GM12878 (cell line): Measurements from ENCODE around the gene NFKBIE. TPM values are rescaled to one million over a fixed set of nuclear protein-coding genes. Genes with fewer than 3 reads are reported as not detected.

Experiments
- ATAC-seq: fragments of 200-7000 bp; cut with Tn5 transposase; 3 replicates; pipeline ENCODE4 v1.9.1; 2020; ENCODE audit warnings: mild to moderate bottlenecking, moderate library complexity
- BruUV-seq: library from RNA; stranded (reverse); fragments of 400-500 nt; replicated peaks from 2 replicates; lab custom pipeline; 2021; lab: Mats Ljungman, UMichigan
- CTCF ChIA-PET: fragments of 300-600 bp; sonication (Branson Sonifier 250); formaldehyde crosslinking; extraction: SDS; loops from one replicate; lab custom pipeline; 2021; ENCODE audit warnings: inconsistent platforms; lab: Yijun Ruan, JAX
- POLR2A ChIA-PET: fragments of 350-600 bp; formaldehyde crosslinking; extraction: SDS; loops from one replicate; lab custom pipeline; 2021; ENCODE audit warnings: inconsistent platforms; lab: Charles Lee
- RAD21 ChIA-PET: fragments of 300-600 bp; sonication (Branson Sonifier 250); formaldehyde crosslinking; loops from one replicate; lab custom pipeline; 2023; ENCODE audit warnings: antibody characterized with exemption; ENCODE audit not compliant: unreplicated experiment; lab: Charles Lee
- SMC1A ChIA-PET: fragments of 300-600 bp; sonication (Branson Sonifier 250); formaldehyde crosslinking; loops from one replicate; lab custom pipeline; 2023; ENCODE audit not compliant: unreplicated experiment, uncharacterized antibody; lab: Charles Lee
- DNase-seq: peaks from one replicate; pipeline ENCODE4 v3.0.0-alpha.2; 2011; ENCODE audit warnings: low read depth, low spot score
- FAIRE-seq: peaks from 3 replicates; lab custom pipeline; 2011; peaks lifted over from hg19 to GRCh38; lab: Jason Lieb, UNC
- H2AFZ ChIP-seq: 2 replicates; pipeline ENCODE4 v1.6.0; 2011; ENCODE audit warnings: low read depth, low read length, control low read depth; ENCODE audit not compliant: control insufficient read depth
- H3K27ac ChIP-seq: 2 replicates; pipeline ENCODE4 v1.5.1; 2011; ENCODE audit warnings: control low read depth; ENCODE audit not compliant: control insufficient read depth, insufficient read depth
- H3K27me3 ChIP-seq, 2 experiments: replicated peaks in 1 of 2; 2 replicates each; pipeline versions ENCODE4 v1.6.0 to v1.6.1; 2011; ENCODE audit warnings: low read length in 1 of 2; ENCODE audit not compliant: control insufficient read depth in 2 of 2, insufficient read depth in 2 of 2
- H3K36me3 ChIP-seq, 2 experiments: 2 replicates each; pipeline ENCODE4 v1.5.1; 2011; ENCODE audit warnings: low read length in 1 of 2; ENCODE audit not compliant: control insufficient read depth in 2 of 2, insufficient read depth in 2 of 2
- H3K4me1 ChIP-seq: 2 replicates; pipeline ENCODE4 v1.6.1; 2011; ENCODE audit warnings: mild to moderate bottlenecking, low read length, moderate library complexity, mixed read lengths; ENCODE audit not compliant: control insufficient read depth, insufficient read depth
- H3K4me2 ChIP-seq: 2 replicates; pipeline ENCODE4 v1.6.0; 2011; ENCODE audit warnings: control low read depth; ENCODE audit not compliant: control insufficient read depth, insufficient read depth
- H3K4me3 ChIP-seq: fragments of 200-600 bp; sonication (generic); 2 replicates; pipeline ENCODE4 v1.5.1; 2016
- H3K79me2 ChIP-seq: 2 replicates; pipeline ENCODE4 v1.6.0; 2011; ENCODE audit warnings: low read length; ENCODE audit not compliant: control insufficient read depth, insufficient read depth
- H3K9ac ChIP-seq: 2 replicates; pipeline ENCODE4 v1.8.0; 2011; ENCODE audit warnings: low read length, control low read depth, mixed read lengths; ENCODE audit not compliant: control insufficient read depth, insufficient read depth
- H3K9me3 ChIP-seq: replicated peaks from 3 replicates; pipeline ENCODE4 v1.5.1; 2011; ENCODE audit warnings: mild to moderate bottlenecking, low read length; ENCODE audit not compliant: control insufficient read depth, insufficient read depth
- H4K20me1 ChIP-seq: 2 replicates; pipeline ENCODE4 v1.6.0; 2011; ENCODE audit not compliant: control insufficient read depth, insufficient read depth
- BACH1 ChIP-seq: fragments of 450-650 bp; IDR thresholded peaks from 2 replicates; pipeline ENCODE4 v1.6.1; 2017; ENCODE audit warnings: mild to moderate bottlenecking, borderline replicate concordance
- JUNB ChIP-seq: IDR thresholded peaks from 2 replicates; pipeline ENCODE4 v1.6.1; 2016; ENCODE audit warnings: antibody characterized with exemption, mild to moderate bottlenecking
- NR2F1 ChIP-seq: fragments of 450-650 bp; conservative IDR thresholded peaks from 2 replicates; pipeline ENCODE4 v1.6.1; 2017; ENCODE audit warnings: mild to moderate bottlenecking
- NRF1 ChIP-seq: conservative IDR thresholded peaks from 2 replicates; pipeline ENCODE4 v1.6.1; 2011; ENCODE audit warnings: mild to moderate bottlenecking, low read depth, low read length, improper control_type of control experiment
- PML ChIP-seq: IDR thresholded peaks from 2 replicates; pipeline ENCODE4 v1.6.1; 2012; ENCODE audit warnings: low read length, inconsistent platforms
- STAT3 ChIP-seq: IDR thresholded peaks from 2 replicates; pipeline ENCODE4 v1.6.1; 2011; ENCODE audit warnings: low read depth, low read length, improper control_type of control experiment
- WGBS: methylation state at CpG from one replicate; pipeline ENCODE4 v1.1.6; 2016; ENCODE audit warnings: low lambda C conversion rate; ENCODE audit not compliant: insufficient replicate concordance, insufficient coverage; ENCODE audit errors: missing lambda C conversion rate; 5-methylcytosine and 5-hydroxymethylcytosine counted together
- in situ Hi-C: fragments of 300-500 bp; cut with MboI; formaldehyde crosslinking; loops from 9 replicates; pipeline ENCODE4 v1.14.3; 2018; ENCODE audit warnings: mixed read lengths
- intact Hi-C: fragments of 100-400 bp; cut with micrococcal nuclease; formaldehyde crosslinking; loops from one replicate; pipeline ENCODE4 v1.14.2; 2022; ENCODE audit not compliant: unreplicated experiment
- polyA plus RNA-seq, 11 experiments: library from polyadenylated mRNA; depleted of rRNA in 4 of 11; unstranded in 6 of 11; stranded (reverse) in 5 of 11; fragments of >200 nt; fragmentation: Nextera tagmentation in 4 of 11; fragmentation: Illumina TruSeq in 1 of 11; extraction: Ambion mirVana in 4 of 11; extraction: Trizol in 1 of 11; gene quantifications; 1 replicate in 1 of 11; 2 replicates in 10 of 11; pipeline versions ENCODE4 v1.2.1 to v1.2.3, GENCODE V29; 2011 to 2016; ENCODE audit warnings: inconsistent platforms in 2 of 11, missing spikeins in 2 of 11, low read depth in 1 of 11
- total RNA-seq, 4 experiments: library from RNA; depleted of rRNA in 3 of 4; stranded (reverse); fragments of >200 nt in 3 of 4; fragmentation: Illumina TruSeq in 1 of 4; extraction: Trizol in 1 of 4; gene quantifications; 2 replicates each; pipeline versions ENCODE4 v1.2.1 to v1.2.3, GENCODE V29; 2013 to 2021
- TF ChIP-seq, protein P1 (sequence below): IDR thresholded peaks from 2 replicates; pipeline ENCODE4 v1.6.1; 2012; ENCODE audit warnings: improper control_type of control experiment, low read depth, low read length; ENCODE audit not compliant: insufficient replicate concordance
- TF ChIP-seq, protein P2 (sequence below): IDR thresholded peaks from 2 replicates; pipeline ENCODE4 v1.6.1; 2011; ENCODE audit warnings: borderline replicate concordance, low read depth, mild to moderate bottlenecking, moderate library complexity, low read length; ENCODE audit not compliant: insufficient read depth, poor library complexity, severe bottlenecking

The NFKBIE gene
- total and polyA plus RNA-seq, 10 of the 15 experiments (the other 5 are each of a cell fraction or from before 2014, with no cell fraction given): 10.4 to 106 (median 38.8) TPM

DNA sequence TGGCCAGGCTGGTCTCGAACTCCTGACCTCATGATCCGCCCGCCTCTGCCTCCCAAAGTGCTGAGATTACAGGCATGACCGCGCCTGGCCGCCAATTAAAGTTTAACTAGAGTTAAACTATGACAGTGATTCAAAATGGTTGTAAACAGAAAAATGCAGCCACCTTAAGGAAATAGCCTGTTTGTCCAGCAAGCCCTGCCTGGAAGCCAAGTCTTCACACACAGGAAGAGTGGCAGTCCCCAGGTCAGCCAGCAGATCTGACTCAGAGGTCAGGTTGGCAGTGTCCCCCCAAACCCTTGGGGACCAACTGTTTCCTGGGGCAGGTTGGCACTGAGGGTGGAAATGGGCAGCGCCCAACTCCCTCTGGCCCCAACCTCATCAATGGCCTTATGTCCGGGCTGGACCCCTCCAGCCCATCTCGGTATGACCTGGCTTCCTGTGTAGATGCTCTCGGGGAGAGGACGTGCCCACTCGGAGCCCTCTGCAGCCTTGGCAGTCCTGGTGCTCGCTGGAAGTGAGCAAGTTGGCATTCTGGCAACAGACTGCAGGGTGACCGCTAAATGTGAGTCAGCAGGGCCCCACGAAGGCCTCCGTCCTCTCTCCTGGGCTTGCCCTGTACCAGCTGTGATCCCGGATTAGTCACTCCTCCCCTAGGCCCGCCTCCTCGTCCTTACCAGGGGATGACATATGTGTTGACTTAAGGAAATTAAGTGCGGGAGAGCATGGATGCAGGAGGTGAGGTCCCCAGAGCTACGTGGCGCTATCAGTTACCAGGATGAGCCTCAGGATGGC is 28.1 kb downstream of the NFKBIE start:
- peaks cover 4 to 7% of the 10 kb centered on the region in 2 experiments; a peak in 3 of 4 replicates for H3K36me3 ChIP-seq
- RAD21 ChIA-PET: interaction anchor here (0.7 to 4.8 kb wide), 8 partner anchors 13 to 140 kb away, joined by 3 to 29 read pairs (median 8); partner anchors contain the start of gene SLC29A1
- TF ChIP-seq PML: no peak
- peak; percentile 31 for TF ChIP-seq NR2F1
- TF ChIP-seq, protein P1, sequence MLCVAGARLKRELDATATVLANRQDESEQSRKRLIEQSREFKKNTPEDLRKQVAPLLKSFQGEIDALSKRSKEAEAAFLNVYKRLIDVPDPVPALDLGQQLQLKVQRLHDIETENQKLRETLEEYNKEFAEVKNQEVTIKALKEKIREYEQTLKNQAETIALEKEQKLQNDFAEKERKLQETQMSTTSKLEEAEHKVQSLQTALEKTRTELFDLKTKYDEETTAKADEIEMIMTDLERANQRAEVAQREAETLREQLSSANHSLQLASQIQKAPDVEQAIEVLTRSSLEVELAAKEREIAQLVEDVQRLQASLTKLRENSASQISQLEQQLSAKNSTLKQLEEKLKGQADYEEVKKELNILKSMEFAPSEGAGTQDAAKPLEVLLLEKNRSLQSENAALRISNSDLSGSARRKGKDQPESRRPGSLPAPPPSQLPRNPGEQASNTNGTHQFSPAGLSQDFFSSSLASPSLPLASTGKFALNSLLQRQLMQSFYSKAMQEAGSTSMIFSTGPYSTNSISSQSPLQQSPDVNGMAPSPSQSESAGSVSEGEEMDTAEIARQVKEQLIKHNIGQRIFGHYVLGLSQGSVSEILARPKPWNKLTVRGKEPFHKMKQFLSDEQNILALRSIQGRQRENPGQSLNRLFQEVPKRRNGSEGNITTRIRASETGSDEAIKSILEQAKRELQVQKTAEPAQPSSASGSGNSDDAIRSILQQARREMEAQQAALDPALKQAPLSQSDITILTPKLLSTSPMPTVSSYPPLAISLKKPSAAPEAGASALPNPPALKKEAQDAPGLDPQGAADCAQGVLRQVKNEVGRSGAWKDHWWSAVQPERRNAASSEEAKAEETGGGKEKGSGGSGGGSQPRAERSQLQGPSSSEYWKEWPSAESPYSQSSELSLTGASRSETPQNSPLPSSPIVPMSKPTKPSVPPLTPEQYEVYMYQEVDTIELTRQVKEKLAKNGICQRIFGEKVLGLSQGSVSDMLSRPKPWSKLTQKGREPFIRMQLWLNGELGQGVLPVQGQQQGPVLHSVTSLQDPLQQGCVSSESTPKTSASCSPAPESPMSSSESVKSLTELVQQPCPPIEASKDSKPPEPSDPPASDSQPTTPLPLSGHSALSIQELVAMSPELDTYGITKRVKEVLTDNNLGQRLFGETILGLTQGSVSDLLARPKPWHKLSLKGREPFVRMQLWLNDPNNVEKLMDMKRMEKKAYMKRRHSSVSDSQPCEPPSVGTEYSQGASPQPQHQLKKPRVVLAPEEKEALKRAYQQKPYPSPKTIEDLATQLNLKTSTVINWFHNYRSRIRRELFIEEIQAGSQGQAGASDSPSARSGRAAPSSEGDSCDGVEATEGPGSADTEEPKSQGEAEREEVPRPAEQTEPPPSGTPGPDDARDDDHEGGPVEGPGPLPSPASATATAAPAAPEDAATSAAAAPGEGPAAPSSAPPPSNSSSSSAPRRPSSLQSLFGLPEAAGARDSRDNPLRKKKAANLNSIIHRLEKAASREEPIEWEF: no peak
- TF ChIP-seq, protein P2, sequence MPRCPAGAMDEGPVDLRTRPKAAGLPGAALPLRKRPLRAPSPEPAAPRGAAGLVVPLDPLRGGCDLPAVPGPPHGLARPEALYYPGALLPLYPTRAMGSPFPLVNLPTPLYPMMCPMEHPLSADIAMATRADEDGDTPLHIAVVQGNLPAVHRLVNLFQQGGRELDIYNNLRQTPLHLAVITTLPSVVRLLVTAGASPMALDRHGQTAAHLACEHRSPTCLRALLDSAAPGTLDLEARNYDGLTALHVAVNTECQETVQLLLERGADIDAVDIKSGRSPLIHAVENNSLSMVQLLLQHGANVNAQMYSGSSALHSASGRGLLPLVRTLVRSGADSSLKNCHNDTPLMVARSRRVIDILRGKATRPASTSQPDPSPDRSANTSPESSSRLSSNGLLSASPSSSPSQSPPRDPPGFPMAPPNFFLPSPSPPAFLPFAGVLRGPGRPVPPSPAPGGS: no peak
- TF ChIP-seq NRF1: no peak
- no peak for TF ChIP-seq JUNB
- no peak; the same call in 1 of the 2 replicates for TF ChIP-seq BACH1
- no peak for TF ChIP-seq STAT3
- TF ChIP-seq, all 136 proteins: peak for 1
- H4K20me1 ChIP-seq: no peaks in the 10 kb centered on the region
- H3K9me3 ChIP-seq: no peaks in the 10 kb centered on the region
- 31% methylated on average over 22 of the region's 22 CpGs for WGBS
- peak; percentile 82 for ATAC-seq
- peak overlapping the region; percentile 70 for H3K9ac ChIP-seq
- no peaks in the 10 kb centered on the region for H3K27me3 ChIP-seq
- no peak for DNase-seq
- POLR2A ChIA-PET: interaction anchor here (0.6 to 4.4 kb wide), 9 partner anchors 9 to 513 kb away, joined by 3 to 27 read pairs (median 6); partner anchors contain the start of gene HSP90AB1
- SMC1A ChIA-PET: interaction anchor here (0.6 to 2.4 kb wide), 9 partner anchors 10 to 68 kb away, joined by 3 to 6 read pairs (median 3); partner anchors contain the start of genes SLC29A1 and SLC35B2
- H3K79me2 ChIP-seq: no peaks in the 10 kb centered on the region
- CTCF ChIA-PET: interaction anchor here (0.6 to 6.4 kb wide), 31 partner anchors 8 to 146 kb away, joined by 3 to 117 read pairs (median 4); partner anchors contain the start of genes HSP90AB1, SLC29A1 and SLC35B2
- in situ Hi-C loops: loop anchor here (5.0 to 10.0 kb wide), 2 partner anchors 65 to 132 kb away; no protein-coding TSS in a partner anchor
- FAIRE-seq: no peak
- H2AFZ ChIP-seq: peak overlapping the region; percentile 84
- BruUV-seq: no TSS peak
- H3K4me2 ChIP-seq: peak overlapping the region; percentile 91
- peaks cover 8% of the 10 kb centered on the region for H3K4me1 ChIP-seq
- intact Hi-C loops: no loop called here
- H3K4me3 ChIP-seq: peak overlapping the region; percentile 54; the same call in 1 of the 2 replicates
- H3K27ac ChIP-seq: peak overlapping the region; percentile 71
